CD4-positive, alpha-beta T cell treated with Interferon gamma for 1 hour (primary cell): ENCODE data around the gene KIF16B.
"Not testable (repeated sequence)": the region's sequence is repeated elsewhere in the genome, so short reads cannot be mapped to it uniquely, and the experiment has no call there.

Experiments
- DNase-seq: peaks from one replicate; pipeline ENCODE4 v3.0.0-alpha.2; 2020

The KIF16B gene

GRCh38 chr20:16236589-16237241 is 336.5 kb downstream of the KIF16B start:
- no peak for DNase-seq

GRCh38 chr20:16230402-16230801 is 342.8 kb downstream of the KIF16B start:
- no peak for DNase-seq

GRCh38 chr20:16229813-16230212 is 343.4 kb downstream of the KIF16B start:
- no peak for DNase-seq

GRCh38 chr20:16228722-16229121 is 344.5 kb downstream of the KIF16B start:
- no peak for DNase-seq

GRCh38 chr20:16226961-16227360 is 346.3 kb downstream of the KIF16B start:
- DNase-seq, result not testable (repeated sequence)

- DNase-seq, result no peak
Measured at GRCh38 chr20:16224836-16225235, 348.4 kb downstream of the KIF16B start.

GRCh38 chr20:16222859-16223411 is 350.3 kb downstream of the KIF16B start:
- no peak for DNase-seq
